ENCODE results near the gene PLCG2. TPM values are rescaled to one million over a fixed set of nuclear protein-coding genes. Genes with fewer than 3 reads are reported as not detected.
A peak's percentile ranks its signal among the peaks of the same experiment; 100 is the strongest.

The PLCG2 gene
- total RNA-seq, 1 donor from 2014 or later = 1.7 TPM

DNA sequence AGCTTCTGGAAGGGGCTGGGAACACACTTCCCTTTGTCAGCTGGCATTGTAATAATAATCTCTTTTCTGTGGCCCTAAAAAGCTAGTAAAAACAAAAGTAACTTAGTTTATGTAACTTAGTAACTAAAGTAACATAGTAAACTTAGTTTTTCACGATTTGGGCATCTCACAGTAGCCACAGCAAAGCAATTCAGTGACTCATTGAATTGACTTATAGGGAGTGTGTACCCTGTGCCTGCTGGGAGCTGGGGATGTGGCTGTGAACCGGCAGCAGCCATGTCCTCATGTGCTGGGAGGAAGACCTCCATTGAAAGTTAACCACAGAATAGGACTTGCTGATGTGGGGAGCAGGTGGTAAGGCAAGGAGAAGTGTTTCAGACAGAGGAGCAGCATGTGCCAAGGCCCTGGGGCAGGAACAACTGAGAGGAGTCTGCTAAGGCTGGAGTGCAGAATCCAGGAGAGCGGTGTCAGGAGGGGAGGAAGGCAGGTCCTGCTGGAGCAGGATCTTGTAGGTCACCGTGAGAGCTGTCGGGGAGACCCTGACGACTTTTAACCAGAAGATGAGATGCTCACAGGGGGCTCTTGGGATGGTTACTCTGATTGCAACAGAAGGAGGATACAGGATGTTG is 112.8 kb downstream of the PLCG2 start:
- Mint-ChIP-seq H3K36me3 (ENCODE audit: low read depth) (no peaks in the 10 kb centered on the region), H3K9me3 (no peaks in the 10 kb centered on the region), H3K27ac (ENCODE audit: unreplicated experiment) (no peak overlapping the region), H3K4me1 (no peaks in the 10 kb centered on the region), H3K27me3 (ENCODE audit: low read depth) (no peaks in the 10 kb centered on the region), H3K4me3 (no peak overlapping the region)
- DNase-seq (ENCODE audit: low read depth, low spot score) = no peak
- TF ChIP-seq, protein P1, sequence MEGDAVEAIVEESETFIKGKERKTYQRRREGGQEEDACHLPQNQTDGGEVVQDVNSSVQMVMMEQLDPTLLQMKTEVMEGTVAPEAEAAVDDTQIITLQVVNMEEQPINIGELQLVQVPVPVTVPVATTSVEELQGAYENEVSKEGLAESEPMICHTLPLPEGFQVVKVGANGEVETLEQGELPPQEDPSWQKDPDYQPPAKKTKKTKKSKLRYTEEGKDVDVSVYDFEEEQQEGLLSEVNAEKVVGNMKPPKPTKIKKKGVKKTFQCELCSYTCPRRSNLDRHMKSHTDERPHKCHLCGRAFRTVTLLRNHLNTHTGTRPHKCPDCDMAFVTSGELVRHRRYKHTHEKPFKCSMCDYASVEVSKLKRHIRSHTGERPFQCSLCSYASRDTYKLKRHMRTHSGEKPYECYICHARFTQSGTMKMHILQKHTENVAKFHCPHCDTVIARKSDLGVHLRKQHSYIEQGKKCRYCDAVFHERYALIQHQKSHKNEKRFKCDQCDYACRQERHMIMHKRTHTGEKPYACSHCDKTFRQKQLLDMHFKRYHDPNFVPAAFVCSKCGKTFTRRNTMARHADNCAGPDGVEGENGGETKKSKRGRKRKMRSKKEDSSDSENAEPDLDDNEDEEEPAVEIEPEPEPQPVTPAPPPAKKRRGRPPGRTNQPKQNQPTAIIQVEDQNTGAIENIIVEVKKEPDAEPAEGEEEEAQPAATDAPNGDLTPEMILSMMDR (conservative IDR thresholded peaks at IDR 0.05) = no peak

- TF ChIP-seq, protein P1 (conservative IDR thresholded peaks at IDR 0.05) = no peak
- Mint-ChIP-seq H3K27me3 (ENCODE audit: low read depth) (no peaks in the 10 kb centered on the region), H3K9me3 (no peaks in the 10 kb centered on the region), H3K4me3 (no peak overlapping the region), H3K4me1 (no peaks in the 10 kb centered on the region), H3K36me3 (ENCODE audit: low read depth) (no peaks in the 10 kb centered on the region), H3K27ac (ENCODE audit: unreplicated experiment) (no peak overlapping the region)
- DNase-seq (ENCODE audit: low read depth, low spot score) = no peak
Measured at GRCh38 chr16:81894592-81894991, 115.5 kb downstream of the PLCG2 start.

DNA sequence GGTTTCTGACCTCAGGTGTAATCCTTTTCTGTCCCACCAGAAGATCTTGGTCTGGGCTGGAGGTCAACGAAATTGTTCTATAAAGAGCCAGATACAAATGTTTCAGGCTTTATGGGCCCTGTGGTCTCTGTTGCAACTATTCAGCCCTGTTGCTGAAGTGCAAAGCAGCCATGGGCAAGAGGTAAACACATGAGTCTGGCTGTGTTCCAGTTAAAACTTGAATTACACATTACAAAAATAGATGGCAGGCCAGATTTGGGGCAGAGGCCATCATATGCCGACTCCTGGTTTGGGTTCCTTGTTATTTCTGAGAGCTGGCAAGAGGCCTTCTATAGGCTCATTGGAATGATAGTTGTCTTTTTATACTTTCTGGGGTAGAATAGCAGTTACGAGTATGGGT is 117.8 kb downstream of the PLCG2 start:
- H3K36me3 Mint-ChIP-seq (ENCODE audit: low read depth) = no peaks in the 10 kb centered on the region
- H3K9me3 Mint-ChIP-seq = no peaks in the 10 kb centered on the region
- no peak overlapping the region for H3K27ac Mint-ChIP-seq (ENCODE audit: unreplicated experiment)
- TF ChIP-seq, protein P1 (conservative IDR thresholded peaks at IDR 0.05) = no peak
- DNase-seq (ENCODE audit: low read depth, low spot score) = no peak
- H3K27me3 Mint-ChIP-seq (ENCODE audit: low read depth) = no peaks in the 10 kb centered on the region
- H3K4me1 Mint-ChIP-seq = no peaks in the 10 kb centered on the region
- no peak overlapping the region for H3K4me3 Mint-ChIP-seq

DNA sequence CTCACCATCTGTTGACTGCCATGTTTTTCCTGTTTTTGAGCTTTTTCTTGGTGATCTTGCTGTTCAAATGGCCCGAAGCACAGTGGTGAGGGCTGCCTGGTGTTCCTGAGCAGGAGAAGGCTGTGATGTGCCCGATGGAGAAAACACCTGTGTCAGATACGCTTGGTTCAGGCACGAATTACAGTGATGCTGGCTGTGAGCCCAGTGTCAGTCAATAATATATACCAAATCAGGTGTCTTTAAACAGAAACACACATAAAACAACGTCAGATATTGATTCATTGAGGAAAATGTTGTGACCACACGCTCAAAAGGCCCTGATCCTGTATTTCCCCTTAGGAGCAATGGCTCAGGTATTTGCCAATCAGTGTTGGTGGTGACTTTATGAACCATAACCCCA is 120.5 kb downstream of the PLCG2 start:
- TF ChIP-seq, protein P1 (conservative IDR thresholded peaks at IDR 0.05) = no peak
- Mint-ChIP-seq H3K4me3 (no peak overlapping the region), H3K27me3 (ENCODE audit: low read depth) (no peaks in the 10 kb centered on the region), H3K27ac (ENCODE audit: unreplicated experiment) (no peak overlapping the region), H3K4me1 (no peaks in the 10 kb centered on the region), H3K9me3 (peaks cover 4% of the 10 kb centered on the region), H3K36me3 (ENCODE audit: low read depth) (no peaks in the 10 kb centered on the region)
- no peak for DNase-seq (ENCODE audit: low read depth, low spot score)

DNA sequence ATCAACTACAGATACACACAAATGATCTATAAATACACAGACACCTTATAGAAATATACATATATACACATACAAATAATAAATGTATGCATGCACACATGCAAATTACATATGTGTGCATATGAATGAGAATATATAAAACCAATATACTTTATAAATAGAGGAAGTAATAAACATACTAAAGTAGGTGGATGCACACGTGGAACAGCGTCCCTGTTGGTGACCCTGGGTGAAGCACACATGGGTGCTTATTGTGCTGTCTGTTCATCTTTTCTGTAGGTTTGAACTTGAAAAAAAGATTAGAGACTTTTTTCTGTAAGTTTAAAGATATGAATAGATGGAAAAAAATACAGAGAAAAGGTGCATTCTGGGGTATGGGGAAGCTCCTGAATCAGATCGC is 120.9 kb downstream of the PLCG2 start:
- Mint-ChIP-seq H3K27me3 (ENCODE audit: low read depth) (no peaks in the 10 kb centered on the region), H3K4me3 (no peak overlapping the region), H3K4me1 (no peaks in the 10 kb centered on the region), H3K9me3 (peaks cover 4% of the 10 kb centered on the region), H3K36me3 (ENCODE audit: low read depth) (no peaks in the 10 kb centered on the region), H3K27ac (ENCODE audit: unreplicated experiment) (no peak overlapping the region)
- TF ChIP-seq, protein P1 (conservative IDR thresholded peaks at IDR 0.05) = peak; percentile 11
- no peak for DNase-seq (ENCODE audit: low read depth, low spot score)

Measured in neural crest cell (in vitro differentiated cells).